B cell (primary cell): Measurements from ENCODE around the gene OXCT1.

ENCODE experiments used
- EZH2 ChIP-seq: IDR thresholded peaks from 2 replicates; pipeline ENCODE4 v1.6.1; 2012; ENCODE audit warnings: borderline replicate concordance, low read depth, mild to moderate bottlenecking, moderate library complexity, low read length; ENCODE audit not compliant: insufficient read depth, poor library complexity, severe bottlenecking
- TF ChIP-seq, protein P1 (sequence below): fragments of 200-600 bp; IDR thresholded peaks from one replicate; pipeline ENCODE4 v1.8.0; 2022; ENCODE audit warnings: antibody characterized with exemption, mild to moderate bottlenecking

GRCh38 chr5:41821051-41821450 lies 49.2 kb downstream of the OXCT1 start:
- TF ChIP-seq, protein P1, sequence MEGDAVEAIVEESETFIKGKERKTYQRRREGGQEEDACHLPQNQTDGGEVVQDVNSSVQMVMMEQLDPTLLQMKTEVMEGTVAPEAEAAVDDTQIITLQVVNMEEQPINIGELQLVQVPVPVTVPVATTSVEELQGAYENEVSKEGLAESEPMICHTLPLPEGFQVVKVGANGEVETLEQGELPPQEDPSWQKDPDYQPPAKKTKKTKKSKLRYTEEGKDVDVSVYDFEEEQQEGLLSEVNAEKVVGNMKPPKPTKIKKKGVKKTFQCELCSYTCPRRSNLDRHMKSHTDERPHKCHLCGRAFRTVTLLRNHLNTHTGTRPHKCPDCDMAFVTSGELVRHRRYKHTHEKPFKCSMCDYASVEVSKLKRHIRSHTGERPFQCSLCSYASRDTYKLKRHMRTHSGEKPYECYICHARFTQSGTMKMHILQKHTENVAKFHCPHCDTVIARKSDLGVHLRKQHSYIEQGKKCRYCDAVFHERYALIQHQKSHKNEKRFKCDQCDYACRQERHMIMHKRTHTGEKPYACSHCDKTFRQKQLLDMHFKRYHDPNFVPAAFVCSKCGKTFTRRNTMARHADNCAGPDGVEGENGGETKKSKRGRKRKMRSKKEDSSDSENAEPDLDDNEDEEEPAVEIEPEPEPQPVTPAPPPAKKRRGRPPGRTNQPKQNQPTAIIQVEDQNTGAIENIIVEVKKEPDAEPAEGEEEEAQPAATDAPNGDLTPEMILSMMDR = no peak
- no peak for TF ChIP-seq EZH2
